HS-5 (cell line): ENCODE measurements around the gene IL1RAPL2.
"Not testable (repeated sequence)": the region's sequence is repeated elsewhere in the genome, so short reads cannot be mapped to it uniquely, and the experiment has no call there.

Experiments
- DNase-seq: peaks from one replicate; pipeline ENCODE4 v3.0.0-alpha.2; 2012; ENCODE audit warnings: low read depth

Gene IL1RAPL2

GRCh38 chrX:105189093-105189492, 623.1 kb downstream of the IL1RAPL2 start:
- DNase-seq = no peak

GRCh38 chrX:105190252-105190853, 624.4 kb downstream of the IL1RAPL2 start:
- peak; percentile 16 for DNase-seq

GRCh38 chrX:105191878-105192277, 625.9 kb downstream of the IL1RAPL2 start:
- DNase-seq = no peak

GRCh38 chrX:105209406-105209805, 643.4 kb downstream of the IL1RAPL2 start:
- DNase-seq = no peak

DNA sequence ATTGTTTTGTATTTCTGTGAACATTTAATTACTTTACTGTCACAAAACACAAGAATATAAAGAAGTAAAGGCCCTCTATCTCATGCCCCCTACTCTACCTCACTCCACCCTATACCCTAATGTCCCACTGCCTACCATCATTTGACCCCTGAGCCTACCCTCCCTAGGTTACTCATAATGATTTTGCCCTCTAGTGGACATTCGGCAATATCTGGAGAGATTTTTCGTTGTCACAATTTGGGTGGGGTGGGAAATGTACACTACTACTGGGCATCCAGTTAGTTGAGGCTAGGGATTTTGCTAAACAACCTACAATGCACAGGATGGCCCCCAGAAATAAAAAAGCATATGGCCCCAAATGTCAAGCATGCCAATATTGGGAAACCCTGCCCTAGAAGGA, 644.3 kb downstream of the IL1RAPL2 start:
- no peak for DNase-seq

GRCh38 chrX:105211066-105211575, 645.1 kb downstream of the IL1RAPL2 start:
- DNase-seq = no peak

GRCh38 chrX:105219454-105220401, 653.7 kb downstream of the IL1RAPL2 start:
- DNase-seq = no peak

- no peak for DNase-seq
Observed at GRCh38 chrX:105220636-105221035, 654.6 kb downstream of the IL1RAPL2 start, which contains the start of gene TEX13A. Gene TEX13A, minus strand, starts transcription at chrX:105220694. Its CDS starts 297 bp downstream, at chrX:105220397.

- DNase-seq = no peak
Observed at GRCh38 chrX:105221374-105221773, 655.4 kb downstream of the IL1RAPL2 start.

- DNase-seq = no peak
Observed at GRCh38 chrX:105226499-105226898, 660.5 kb downstream of the IL1RAPL2 start.

GRCh38 chrX:105228602-105229001, 662.6 kb downstream of the IL1RAPL2 start:
- DNase-seq = no peak

DNA sequence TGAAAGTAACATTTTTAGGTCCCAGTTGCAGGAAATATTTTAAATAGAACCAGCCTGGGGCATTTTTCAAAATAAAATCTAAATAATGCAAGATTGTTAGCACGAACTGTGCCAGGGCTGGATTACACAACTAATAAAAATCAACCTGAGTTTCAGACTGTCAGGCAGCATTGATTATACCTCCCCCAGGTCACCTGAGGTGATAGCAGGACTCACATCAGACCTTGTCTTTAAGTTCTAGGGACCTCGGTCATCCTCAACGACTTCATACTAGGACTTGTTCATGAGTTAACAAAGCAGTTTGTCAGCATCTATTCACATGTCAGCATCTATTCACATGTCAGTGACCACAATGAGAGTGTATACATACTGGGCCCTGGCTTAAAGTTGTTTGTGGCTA, 663.1 kb downstream of the IL1RAPL2 start:
- no peak for DNase-seq

DNA sequence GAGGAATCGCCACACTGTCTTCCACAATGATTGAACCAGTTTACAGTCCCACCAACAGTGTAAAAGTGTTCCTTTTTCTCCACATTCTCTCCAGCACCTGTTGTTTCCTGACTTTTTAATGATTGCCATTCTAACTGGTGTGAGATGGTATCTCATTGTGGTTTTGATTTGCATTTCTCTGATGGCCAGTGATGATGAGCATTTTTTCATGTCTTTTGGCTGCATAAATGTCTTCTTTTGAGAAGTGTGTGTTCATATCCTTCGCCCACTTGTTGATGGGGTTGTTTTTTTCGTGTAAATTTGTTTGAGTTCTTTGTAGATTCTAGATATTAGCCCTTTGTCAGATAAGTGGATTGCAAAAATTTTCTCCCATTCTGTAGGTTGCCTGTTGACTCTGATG, 671.4 kb downstream of the IL1RAPL2 start:
- DNase-seq = not testable (repeated sequence)

DNA sequence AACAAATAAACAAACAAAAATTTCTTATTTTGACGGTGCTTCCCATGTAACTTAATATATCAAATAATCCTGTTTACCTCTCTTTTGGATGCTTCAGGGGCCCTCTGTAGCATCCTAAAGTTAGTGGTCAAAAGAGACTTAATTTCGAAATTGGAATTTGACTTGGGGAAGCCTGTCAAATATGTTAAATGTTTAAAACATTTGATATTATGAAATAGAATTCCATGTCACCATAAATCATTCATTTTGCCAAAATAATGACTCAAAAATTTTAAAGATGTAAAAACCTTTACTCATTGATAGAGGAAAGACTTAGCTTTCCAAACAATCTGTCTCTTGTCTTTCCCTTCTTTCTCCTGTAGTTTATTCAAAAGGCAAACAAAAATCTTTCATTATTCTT, 675.1 kb downstream of the IL1RAPL2 start:
- no peak for DNase-seq

DNA sequence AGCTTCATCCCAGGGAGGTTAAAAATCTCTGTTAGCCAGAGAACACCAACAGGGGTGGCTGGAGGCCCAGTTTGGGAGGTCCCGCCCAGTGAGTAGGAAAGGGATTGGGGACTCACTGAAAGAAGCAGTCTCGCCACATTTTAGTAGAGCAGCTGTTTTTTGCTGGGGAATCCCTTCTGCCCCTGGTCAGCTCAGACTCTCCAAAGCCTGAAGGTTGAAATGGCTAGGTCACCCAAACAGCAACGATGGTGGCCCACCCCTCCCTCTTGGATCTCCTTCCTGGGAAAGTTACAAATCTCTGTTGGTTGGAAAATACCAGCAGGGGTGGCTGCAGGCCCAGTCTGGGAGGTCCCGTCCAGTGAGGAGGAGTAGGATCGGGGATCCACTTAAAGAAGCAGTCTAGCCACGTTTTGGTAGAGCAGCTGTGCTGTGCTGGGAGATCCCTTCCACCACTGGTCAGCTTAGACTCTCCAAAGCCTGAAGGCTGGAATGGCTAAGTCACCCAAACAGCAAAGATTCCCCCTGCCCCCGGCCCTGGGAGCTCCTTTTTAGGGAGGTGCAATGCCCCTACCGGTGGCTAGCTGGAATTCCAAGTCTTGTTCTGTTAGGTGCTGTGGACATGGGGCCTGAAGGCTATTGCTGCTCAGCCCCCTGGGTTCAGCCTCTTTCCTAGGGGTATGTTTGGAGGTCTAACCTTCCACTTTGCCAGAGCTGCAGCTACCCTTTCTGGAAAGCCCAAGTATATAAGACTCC, 694.5 kb downstream of the IL1RAPL2 start:
- no peak for DNase-seq

DNA sequence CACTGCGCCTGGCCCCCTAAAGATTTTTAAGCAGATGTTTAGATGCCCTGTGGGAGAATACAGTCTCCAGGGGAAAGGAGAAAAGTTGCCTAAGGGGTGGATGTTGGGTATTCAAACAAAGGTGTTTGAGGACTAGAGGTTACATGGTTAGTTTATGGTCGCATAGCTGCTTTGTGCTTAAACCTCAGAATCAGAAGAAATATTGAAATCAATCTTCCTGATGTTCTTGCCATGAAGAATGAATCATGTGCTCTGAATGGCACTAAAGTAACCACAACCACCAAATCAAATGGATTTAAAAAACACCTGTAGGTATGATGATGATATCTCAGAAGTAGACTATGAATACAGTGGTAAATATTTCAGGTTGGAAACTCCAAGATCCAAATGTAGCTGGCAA, 697.2 kb downstream of the IL1RAPL2 start:
- DNase-seq = no peak

DNA sequence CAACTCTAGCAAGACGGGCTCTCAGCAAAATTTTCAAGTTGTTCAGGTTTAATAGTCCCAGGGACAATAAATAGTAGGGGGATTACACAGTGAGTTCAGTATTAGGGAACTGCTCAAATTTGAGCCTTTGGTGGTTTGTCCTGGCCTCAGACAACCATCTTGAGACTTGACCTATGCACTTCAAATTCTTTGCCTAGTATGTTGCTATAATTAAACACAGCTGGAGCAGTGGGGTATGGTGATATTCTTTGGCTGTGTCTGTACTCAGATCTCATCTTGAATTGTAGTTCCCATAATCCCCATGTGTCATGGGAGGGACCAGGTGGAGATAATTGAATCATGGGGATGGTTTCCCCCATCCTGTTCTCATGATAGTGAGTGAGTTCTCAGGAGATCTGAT, 697.8 kb downstream of the IL1RAPL2 start:
- DNase-seq = no peak

GRCh38 chrX:105265093-105265492, 699.1 kb downstream of the IL1RAPL2 start:
- DNase-seq = no peak

DNA sequence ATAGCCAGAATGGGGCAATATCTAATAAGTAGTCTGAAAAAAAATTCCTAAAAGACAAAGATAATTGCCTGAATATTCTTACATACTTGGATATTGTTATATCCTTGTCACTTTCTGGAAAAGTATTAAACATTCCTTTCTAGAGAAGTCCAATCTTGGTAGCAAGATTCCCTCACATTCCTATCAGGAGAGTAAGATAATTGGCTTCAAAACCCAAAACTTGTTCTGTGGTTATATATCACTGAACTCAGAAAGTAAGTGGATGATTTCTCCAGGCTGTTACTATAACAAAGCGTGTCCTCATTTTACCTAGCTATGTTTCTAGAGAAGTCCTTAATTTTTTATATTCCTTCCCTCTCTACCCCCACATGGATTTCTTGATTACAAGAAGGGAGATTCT, 700.5 kb downstream of the IL1RAPL2 start:
- no peak for DNase-seq

DNA sequence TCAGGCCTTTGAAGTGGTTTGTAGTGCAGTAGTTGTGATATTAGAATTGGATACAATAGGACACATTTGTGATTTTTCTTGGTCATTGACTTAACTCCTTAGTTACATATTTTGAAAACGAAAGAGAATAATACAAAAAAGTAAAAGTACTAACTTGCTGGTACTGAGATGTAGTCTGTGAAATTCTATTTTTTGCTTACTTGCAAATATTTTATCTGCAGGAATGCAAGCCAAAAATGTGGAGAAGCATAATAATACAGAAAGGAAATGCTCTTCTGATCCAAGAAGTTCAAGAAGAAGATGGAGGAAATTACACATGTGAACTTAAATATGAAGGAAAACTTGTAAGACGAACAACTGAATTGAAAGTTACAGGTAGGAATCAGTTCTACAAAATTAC, 701.2 kb downstream of the IL1RAPL2 start:
- DNase-seq = no peak

- DNase-seq = no peak
Observed at GRCh38 chrX:105269386-105269785, 703.4 kb downstream of the IL1RAPL2 start.

GRCh38 chrX:105273326-105273725, 707.3 kb downstream of the IL1RAPL2 start:
- no peak for DNase-seq
